WTC11 (cell line): ENCODE data around the gene PRKN. TPM values are rescaled to one million over a fixed set of nuclear protein-coding genes. Genes with fewer than 3 reads are reported as not detected.

ENCODE experiments used
- ATAC-seq: fragments of 200-7000 bp; cut with Tn5 transposase; 2 replicates; pipeline ENCODE4 v1.10.0; 2021; ENCODE audit warnings: mild to moderate bottlenecking, moderate library complexity
- CTCF ChIA-PET: fragments of 300-600 bp; sonication (Branson Sonifier 250); formaldehyde crosslinking; loops from one replicate; lab custom pipeline; 2021; ENCODE audit warnings: antibody characterized with exemption; lab: Charles Lee
- POLR2A ChIA-PET: fragments of 350-600 bp; sonication (Branson Sonifier 250); formaldehyde crosslinking; loops from one replicate; lab custom pipeline; 2021; ENCODE audit warnings: antibody characterized with exemption; lab: Charles Lee
- DNase-seq: peaks from one replicate; pipeline ENCODE4 v3.0.0; 2021; ENCODE audit warnings: low spot score
- H3K27ac Mint-ChIP-seq: 2 replicates; pipeline ENCODE4 v1.8.0; 2021; ENCODE audit warnings: mixed read lengths
- H3K27me3 Mint-ChIP-seq: 2 replicates; pipeline ENCODE4 v1.8.0; 2021; ENCODE audit warnings: low read depth, mild to moderate bottlenecking, moderate library complexity, mixed read lengths
- H3K36me3 Mint-ChIP-seq: 2 replicates; pipeline ENCODE4 v1.8.0; 2021; ENCODE audit warnings: mixed read lengths
- H3K4me1 Mint-ChIP-seq: 2 replicates; pipeline ENCODE4 v1.8.0; 2022; ENCODE audit warnings: mixed read lengths
- H3K4me3 Mint-ChIP-seq: 2 replicates; pipeline ENCODE4 v1.8.0; 2021; ENCODE audit warnings: mild to moderate bottlenecking, moderate library complexity, mixed read lengths
- H3K9me3 Mint-ChIP-seq: 2 replicates; pipeline ENCODE4 v1.8.0; 2021; ENCODE audit warnings: mixed read lengths
- ARID4B ChIP-seq: sonication (generic); formaldehyde crosslinking; IDR thresholded peaks from 2 replicates; pipeline ENCODE4 v1.8.0; 2023; ENCODE audit warnings: missing genetic modification reagents, mild to moderate bottlenecking, borderline replicate concordance
- ATF2 ChIP-seq: sonication (generic); formaldehyde crosslinking; IDR thresholded peaks from 2 replicates; pipeline ENCODE4 v1.8.1; 2022; ENCODE audit warnings: low read depth, missing genetic modification reagents, borderline replicate concordance
- ATF3 ChIP-seq: sonication (generic); formaldehyde crosslinking; conservative IDR thresholded peaks from 2 replicates; pipeline ENCODE4 v1.8.1; 2022; ENCODE audit warnings: mild to moderate bottlenecking, missing genetic modification reagents
- ELF4 ChIP-seq: sonication (generic); formaldehyde crosslinking; IDR thresholded peaks from 2 replicates; pipeline ENCODE4 v1.8.1; 2022; ENCODE audit warnings: low read depth, mild to moderate bottlenecking, moderate library complexity, missing genetic modification reagents
- EMX1 ChIP-seq: fragments of 250-450 bp; sonication (Bioruptor Pico); IDR thresholded peaks from 2 replicates; pipeline ENCODE4 v1.8.0; 2021; ENCODE audit warnings: mild to moderate bottlenecking
- NR1H2 ChIP-seq: sonication (generic); formaldehyde crosslinking; IDR thresholded peaks from 2 replicates; pipeline ENCODE4 v1.9.0; 2021; ENCODE audit warnings: mild to moderate bottlenecking, moderate library complexity, missing genetic modification reagents
- NR2C2 ChIP-seq: sonication (generic); formaldehyde crosslinking; IDR thresholded peaks from 2 replicates; pipeline ENCODE4 v1.8.0; 2022; ENCODE audit warnings: mild to moderate bottlenecking, missing genetic modification reagents
- USF1 ChIP-seq: sonication (generic); formaldehyde crosslinking; IDR thresholded peaks from 2 replicates; pipeline ENCODE4 v1.8.0; 2022; ENCODE audit warnings: mild to moderate bottlenecking, missing genetic modification reagents
- ZNF317 ChIP-seq: sonication (generic); formaldehyde crosslinking; IDR thresholded peaks from 2 replicates; pipeline ENCODE4 v1.8.1; 2023; ENCODE audit warnings: low read depth, mild to moderate bottlenecking, moderate library complexity, missing genetic modification reagents, borderline replicate concordance
- total RNA-seq: library from RNA; stranded (reverse); gene quantifications from 3 replicates; pipeline ENCODE4 v1.2.3, GENCODE V29; 2021
- TF ChIP-seq, protein P1 (sequence below): sonication (generic); formaldehyde crosslinking; IDR thresholded peaks from 2 replicates; pipeline ENCODE4 v1.8.1; 2022; ENCODE audit warnings: low read depth, mild to moderate bottlenecking, moderate library complexity, missing genetic modification reagents, borderline replicate concordance
- TF ChIP-seq, protein P2 (sequence below): fragments of 250-450 bp; sonication (Bioruptor Pico); IDR thresholded peaks from 2 replicates; pipeline ENCODE4 v1.9.0; 2021; ENCODE audit warnings: mild to moderate bottlenecking, borderline replicate concordance
- TF ChIP-seq, protein P3 (sequence below): fragments of 250-450 bp; sonication (Bioruptor Pico); conservative IDR thresholded peaks from 2 replicates; pipeline ENCODE4 v1.9.0; 2021; ENCODE audit warnings: mild to moderate bottlenecking

Gene PRKN
- total RNA-seq, 1 experiment from 2014 or later: 0.59 TPM

GRCh38 chr6:162237331-162237730 lies 490.2 kb downstream of the PRKN start:
- ChIA-PET CTCF (no interaction called here), POLR2A (no interaction called here)
- DNase-seq: no peak
- no peak for ATAC-seq
- Mint-ChIP-seq H3K27ac (no peak overlapping the region), H3K4me1 (peaks cover 7% of the 10 kb centered on the region), H3K27me3 (no peaks in the 10 kb centered on the region), H3K9me3 (peaks cover 5% of the 10 kb centered on the region; the same call in 1 of the 2 replicates), H3K4me3 (no peak overlapping the region), H3K36me3 (no peaks in the 10 kb centered on the region)
- TF ChIP-seq, protein P1, sequence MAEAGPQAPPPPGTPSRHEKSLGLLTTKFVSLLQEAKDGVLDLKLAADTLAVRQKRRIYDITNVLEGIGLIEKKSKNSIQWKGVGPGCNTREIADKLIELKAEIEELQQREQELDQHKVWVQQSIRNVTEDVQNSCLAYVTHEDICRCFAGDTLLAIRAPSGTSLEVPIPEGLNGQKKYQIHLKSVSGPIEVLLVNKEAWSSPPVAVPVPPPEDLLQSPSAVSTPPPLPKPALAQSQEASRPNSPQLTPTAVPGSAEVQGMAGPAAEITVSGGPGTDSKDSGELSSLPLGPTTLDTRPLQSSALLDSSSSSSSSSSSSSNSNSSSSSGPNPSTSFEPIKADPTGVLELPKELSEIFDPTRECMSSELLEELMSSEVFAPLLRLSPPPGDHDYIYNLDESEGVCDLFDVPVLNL: no peak
- TF ChIP-seq ATF2 (CRISPR knock-in tag): no peak
- no peak for TF ChIP-seq EMX1 (CRISPR knock-in tag)
- TF ChIP-seq ZNF317 (CRISPR knock-in tag): no peak
- no peak for TF ChIP-seq NR2C2 (CRISPR knock-in tag)
- TF ChIP-seq NR1H2 (CRISPR knock-in tag): no peak
- no peak for TF ChIP-seq ATF3 (CRISPR knock-in tag)
- TF ChIP-seq ELF4 (CRISPR knock-in tag): no peak
- TF ChIP-seq, protein P2, sequence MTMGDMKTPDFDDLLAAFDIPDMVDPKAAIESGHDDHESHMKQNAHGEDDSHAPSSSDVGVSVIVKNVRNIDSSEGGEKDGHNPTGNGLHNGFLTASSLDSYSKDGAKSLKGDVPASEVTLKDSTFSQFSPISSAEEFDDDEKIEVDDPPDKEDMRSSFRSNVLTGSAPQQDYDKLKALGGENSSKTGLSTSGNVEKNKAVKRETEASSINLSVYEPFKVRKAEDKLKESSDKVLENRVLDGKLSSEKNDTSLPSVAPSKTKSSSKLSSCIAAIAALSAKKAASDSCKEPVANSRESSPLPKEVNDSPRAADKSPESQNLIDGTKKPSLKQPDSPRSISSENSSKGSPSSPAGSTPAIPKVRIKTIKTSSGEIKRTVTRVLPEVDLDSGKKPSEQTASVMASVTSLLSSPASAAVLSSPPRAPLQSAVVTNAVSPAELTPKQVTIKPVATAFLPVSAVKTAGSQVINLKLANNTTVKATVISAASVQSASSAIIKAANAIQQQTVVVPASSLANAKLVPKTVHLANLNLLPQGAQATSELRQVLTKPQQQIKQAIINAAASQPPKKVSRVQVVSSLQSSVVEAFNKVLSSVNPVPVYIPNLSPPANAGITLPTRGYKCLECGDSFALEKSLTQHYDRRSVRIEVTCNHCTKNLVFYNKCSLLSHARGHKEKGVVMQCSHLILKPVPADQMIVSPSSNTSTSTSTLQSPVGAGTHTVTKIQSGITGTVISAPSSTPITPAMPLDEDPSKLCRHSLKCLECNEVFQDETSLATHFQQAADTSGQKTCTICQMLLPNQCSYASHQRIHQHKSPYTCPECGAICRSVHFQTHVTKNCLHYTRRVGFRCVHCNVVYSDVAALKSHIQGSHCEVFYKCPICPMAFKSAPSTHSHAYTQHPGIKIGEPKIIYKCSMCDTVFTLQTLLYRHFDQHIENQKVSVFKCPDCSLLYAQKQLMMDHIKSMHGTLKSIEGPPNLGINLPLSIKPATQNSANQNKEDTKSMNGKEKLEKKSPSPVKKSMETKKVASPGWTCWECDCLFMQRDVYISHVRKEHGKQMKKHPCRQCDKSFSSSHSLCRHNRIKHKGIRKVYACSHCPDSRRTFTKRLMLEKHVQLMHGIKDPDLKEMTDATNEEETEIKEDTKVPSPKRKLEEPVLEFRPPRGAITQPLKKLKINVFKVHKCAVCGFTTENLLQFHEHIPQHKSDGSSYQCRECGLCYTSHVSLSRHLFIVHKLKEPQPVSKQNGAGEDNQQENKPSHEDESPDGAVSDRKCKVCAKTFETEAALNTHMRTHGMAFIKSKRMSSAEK (CRISPR knock-in tag): no peak
- TF ChIP-seq, protein P3, sequence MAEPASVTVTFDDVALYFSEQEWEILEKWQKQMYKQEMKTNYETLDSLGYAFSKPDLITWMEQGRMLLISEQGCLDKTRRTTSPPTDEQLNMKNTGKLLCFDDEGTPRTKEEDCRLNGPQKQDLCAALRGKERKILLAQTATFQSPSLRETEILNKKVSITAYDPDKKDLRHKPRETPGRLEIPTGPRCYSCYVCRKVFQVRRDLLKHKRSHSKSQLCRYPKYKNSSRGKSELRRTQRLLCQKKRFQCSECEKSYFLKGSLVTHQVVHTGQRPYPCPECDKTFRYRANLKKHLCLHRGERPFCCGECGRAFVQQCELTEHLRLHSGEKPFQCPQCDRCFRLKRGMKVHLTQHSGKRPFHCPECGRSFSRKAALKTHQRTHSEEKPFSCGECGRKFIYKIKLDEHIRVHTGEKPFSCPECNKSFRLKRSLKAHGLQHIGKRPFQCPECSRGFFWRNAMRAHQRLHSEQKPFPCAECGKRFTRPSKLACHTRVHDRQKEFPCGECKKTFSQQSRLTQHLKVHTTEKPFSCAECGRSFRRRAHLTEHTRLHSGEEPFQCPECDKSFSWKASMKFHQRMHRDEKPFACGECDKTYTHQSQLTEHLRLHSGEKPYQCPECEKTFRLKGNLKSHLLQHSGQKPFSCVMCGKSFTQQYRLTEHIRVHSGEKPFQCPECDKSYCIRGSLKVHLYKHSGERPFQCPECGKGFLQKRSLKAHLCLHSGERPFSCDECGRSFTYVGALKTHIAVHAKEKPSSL: no peak
- TF ChIP-seq ARID4B (CRISPR knock-in tag): no peak
- no peak for TF ChIP-seq USF1 (CRISPR knock-in tag)
